ENCODE data around the gene PCF11. TPM values are rescaled to one million over a fixed set of nuclear protein-coding genes. Genes with fewer than 3 reads are reported as not detected.

The PCF11 gene
- total RNA-seq, 1 donor from 2014 or later: 53.2 TPM

GRCh38 chr11:83162377-83162776, 5.4 kb downstream of the PCF11 start:
- peaks cover 11% of the 10 kb centered on the region for H3K27me3 Mint-ChIP-seq (ENCODE audit: unreplicated experiment)
- no peak overlapping the region for H3K27ac Mint-ChIP-seq (ENCODE audit: unreplicated experiment)
- DNase-seq (ENCODE audit: low spot score): no peak
- H3K4me1 Mint-ChIP-seq (ENCODE audit: unreplicated experiment): peaks cover 27% of the 10 kb centered on the region
- H3K9me3 Mint-ChIP-seq (ENCODE audit: unreplicated experiment): no peaks in the 10 kb centered on the region
- peaks cover 27% of the 10 kb centered on the region for H3K36me3 Mint-ChIP-seq (ENCODE audit: low read depth, unreplicated experiment)
- no peak overlapping the region for H3K4me3 Mint-ChIP-seq (ENCODE audit: unreplicated experiment)
- TF ChIP-seq CTCF (IDR thresholded peaks at IDR 0.05; ENCODE audit: unreplicated experiment): no peak

- DNase-seq (ENCODE audit: low spot score): no peak
- Mint-ChIP-seq H3K4me1 (ENCODE audit: unreplicated experiment) (peaks cover 25% of the 10 kb centered on the region), H3K27me3 (ENCODE audit: unreplicated experiment) (no peaks in the 10 kb centered on the region), H3K36me3 (ENCODE audit: low read depth, unreplicated experiment) (peaks cover 48% of the 10 kb centered on the region), H3K27ac (ENCODE audit: unreplicated experiment) (peak overlapping the region; percentile 0), H3K9me3 (ENCODE audit: unreplicated experiment) (no peaks in the 10 kb centered on the region), H3K4me3 (ENCODE audit: unreplicated experiment) (peak overlapping the region; percentile 28)
- TF ChIP-seq CTCF (IDR thresholded peaks at IDR 0.05; ENCODE audit: unreplicated experiment): no peak
These were observed 9.4 kb downstream of the PCF11 start for GRCh38 chr11:83166193-83166866.

DNA sequence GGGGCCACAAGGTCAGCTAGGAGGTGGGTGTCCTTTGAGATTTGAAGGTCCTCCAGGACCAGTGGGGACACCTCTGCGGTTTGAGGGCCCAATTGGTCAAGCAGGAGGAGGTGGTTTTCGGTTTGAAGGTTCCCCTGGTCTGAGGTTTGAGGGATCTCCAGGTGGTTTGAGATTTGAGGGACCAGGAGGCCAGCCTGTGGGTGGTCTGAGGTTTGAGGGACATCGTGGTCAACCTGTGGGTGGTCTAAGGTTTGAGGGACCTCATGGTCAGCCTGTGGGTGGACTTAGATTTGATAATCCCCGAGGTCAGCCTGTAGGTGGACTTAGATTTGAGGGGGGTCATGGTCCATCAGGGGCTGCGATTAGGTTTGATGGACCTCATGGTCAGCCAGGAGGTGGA, 11.8 kb downstream of the PCF11 start:
- Mint-ChIP-seq H3K27me3 (ENCODE audit: unreplicated experiment) (no peaks in the 10 kb centered on the region), H3K27ac (ENCODE audit: unreplicated experiment) (no peak overlapping the region), H3K36me3 (ENCODE audit: low read depth, unreplicated experiment) (peaks cover 50% of the 10 kb centered on the region)

GRCh38 chr11:83170865-83171264, 13.9 kb downstream of the PCF11 start:
- DNase-seq (ENCODE audit: low spot score): no peak
- H3K27ac Mint-ChIP-seq (ENCODE audit: unreplicated experiment): no peak overlapping the region
- H3K27me3 Mint-ChIP-seq (ENCODE audit: unreplicated experiment): no peaks in the 10 kb centered on the region
- no peaks in the 10 kb centered on the region for H3K9me3 Mint-ChIP-seq (ENCODE audit: unreplicated experiment)
- H3K36me3 Mint-ChIP-seq (ENCODE audit: low read depth, unreplicated experiment): peaks cover 45% of the 10 kb centered on the region
- no peak overlapping the region for H3K4me3 Mint-ChIP-seq (ENCODE audit: unreplicated experiment)
- H3K4me1 Mint-ChIP-seq (ENCODE audit: unreplicated experiment): peaks cover 18% of the 10 kb centered on the region
- no peak for TF ChIP-seq CTCF (IDR thresholded peaks at IDR 0.05; ENCODE audit: unreplicated experiment)

More for the DNA sequence above, 11.8 kb downstream of the PCF11 start:
- Mint-ChIP-seq H3K4me3 (ENCODE audit: unreplicated experiment) (no peak overlapping the region), H3K4me1 (ENCODE audit: unreplicated experiment) (peaks cover 18% of the 10 kb centered on the region), H3K9me3 (ENCODE audit: unreplicated experiment) (no peaks in the 10 kb centered on the region)
- no peak for TF ChIP-seq CTCF (IDR thresholded peaks at IDR 0.05; ENCODE audit: unreplicated experiment)
- DNase-seq (ENCODE audit: low spot score): no peak

DNA sequence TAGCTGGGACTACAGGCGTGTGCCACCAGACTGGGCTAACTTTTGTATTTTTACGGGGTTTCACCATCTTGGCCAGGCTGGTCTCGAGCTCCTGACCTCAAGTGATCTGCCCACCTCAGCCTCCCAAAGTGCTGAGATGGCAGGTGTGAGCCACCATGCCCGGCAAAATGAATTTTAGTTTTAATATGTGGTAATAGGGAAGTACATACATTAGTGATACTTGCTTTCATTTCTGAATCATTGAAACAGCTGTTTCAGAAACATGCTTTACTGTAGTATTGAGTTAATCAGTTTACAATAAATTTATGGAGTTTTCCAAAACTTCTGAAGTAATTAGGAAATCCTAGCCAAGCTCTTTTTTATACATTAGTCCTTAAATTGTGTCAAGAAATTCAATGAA, 15.6 kb downstream of the PCF11 start:
- no peak for TF ChIP-seq CTCF (IDR thresholded peaks at IDR 0.05; ENCODE audit: unreplicated experiment)
- Mint-ChIP-seq H3K27me3 (ENCODE audit: unreplicated experiment) (no peaks in the 10 kb centered on the region), H3K36me3 (ENCODE audit: low read depth, unreplicated experiment) (peaks cover 39% of the 10 kb centered on the region), H3K27ac (ENCODE audit: unreplicated experiment) (no peak overlapping the region), H3K4me1 (ENCODE audit: unreplicated experiment) (peaks cover 18% of the 10 kb centered on the region), H3K4me3 (ENCODE audit: unreplicated experiment) (no peak overlapping the region), H3K9me3 (ENCODE audit: unreplicated experiment) (no peaks in the 10 kb centered on the region)
- no peak for DNase-seq (ENCODE audit: low spot score)

Data from endothelial cell (in vitro differentiated cells).